Adrenal gland (tissue), 5 donors: ENCODE data around the gene PLCG2.

ENCODE experiments used
- CTCF ChIP-seq, 6 experiments: fragments of 450-650 bp in 4 of 6; fragments of 200-600 bp in 2 of 6; sonication (generic) in 1 of 6; IDR thresholded peaks; 1 replicate in 5 of 6; 2 replicates in 1 of 6; pipeline versions ENCODE4 v1.5.1 to v1.8.0; 2016 to 2021; ENCODE audit warnings: antibody characterized with exemption in 6 of 6, mild to moderate bottlenecking in 2 of 6, moderate library complexity in 1 of 6
- POLR2A ChIP-seq, 2 donors: fragments of 450-650 bp; IDR thresholded peaks; one replicate each; pipeline ENCODE4 v1.6.1; 2017; ENCODE audit warnings: antibody characterized with exemption in 2 of 2, mild to moderate bottlenecking in 2 of 2, moderate library complexity in 1 of 2
- donor health status: DM: no; HTN: no; CAD: no.

- TF ChIP-seq CTCF (IDR thresholded peaks at IDR 0.05) (no peak), POLR2A (IDR thresholded peaks at IDR 0.05) (no peak)
These were observed 39.4 kb downstream of the PLCG2 start for GRCh38 chr16:81818568-81818896.
